Stimulated activated CD8-positive, alpha-beta memory T cell treated with anti-CD3 and anti-CD28 coated beads, Interleukin-4, amount 100 ng/mL, for 4 hours (primary cell): Measurements from ENCODE around the gene ATG4C.

ENCODE experiments used
- DNase-seq, 2 donors: peaks; one replicate each; pipeline ENCODE4 v3.0.0-alpha.2; 2020; ENCODE audit warnings: low read depth in 2 of 2, low spot score in 1 of 2

The ATG4C gene

DNA sequence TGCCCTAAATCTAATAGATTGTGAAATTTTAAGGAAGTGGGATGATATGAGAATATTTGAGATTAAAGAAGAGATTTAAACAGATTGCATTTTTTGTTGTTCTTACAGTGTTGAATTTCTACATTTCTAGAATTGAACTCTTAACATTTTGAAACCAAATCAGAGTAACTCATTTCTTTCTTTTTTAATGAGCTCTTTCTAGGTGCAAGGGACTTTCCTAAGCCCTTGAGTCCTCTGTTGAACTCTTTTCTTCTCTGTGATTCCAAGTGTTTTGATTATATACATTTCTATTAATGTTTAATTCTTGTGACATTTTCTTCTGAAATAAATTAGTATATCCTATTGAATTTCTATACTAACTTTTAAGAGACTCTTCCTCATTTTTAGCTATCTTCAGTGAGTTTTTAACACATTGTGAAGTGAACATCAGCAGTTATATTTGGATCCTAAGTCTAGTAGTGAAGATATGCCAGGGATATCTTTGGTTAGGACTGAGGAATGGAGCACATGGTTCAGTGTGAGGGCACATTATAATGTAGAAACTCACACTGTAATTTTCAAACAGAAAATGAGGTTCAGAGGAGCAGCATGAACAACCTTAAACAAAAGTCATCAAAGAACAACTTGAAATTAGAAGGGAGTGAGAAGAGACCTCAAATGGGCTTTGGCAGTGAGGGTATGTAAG lies 53.1 kb downstream of the ATG4C start:
- DNase-seq, result no peak

- DNase-seq, result no peak
Measured at GRCh38 chr1:62840555-62840954, 56.6 kb downstream of the ATG4C start.

GRCh38 chr1:62841587-62842169 lies 57.7 kb downstream of the ATG4C start:
- DNase-seq, result no peak

DNA sequence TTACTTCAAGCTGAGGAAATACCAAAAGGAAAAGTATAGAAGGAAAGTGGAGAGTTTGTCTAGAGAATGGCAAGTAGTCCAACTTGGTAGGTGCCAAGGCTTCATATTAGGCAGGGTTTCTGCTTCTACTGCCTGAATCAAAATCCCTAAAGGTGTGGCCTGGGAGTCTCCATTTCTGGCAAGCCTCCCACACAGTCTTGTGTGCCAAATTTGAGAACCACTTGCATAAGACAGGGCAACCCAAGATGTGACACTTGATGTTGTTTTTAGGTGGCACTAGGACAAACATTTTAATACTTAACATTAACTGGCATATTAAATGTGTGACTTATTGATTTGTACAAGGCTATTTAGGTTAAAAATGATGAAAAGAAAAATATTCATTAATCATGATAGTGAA lies 60.1 kb downstream of the ATG4C start:
- DNase-seq, result no peak

DNA sequence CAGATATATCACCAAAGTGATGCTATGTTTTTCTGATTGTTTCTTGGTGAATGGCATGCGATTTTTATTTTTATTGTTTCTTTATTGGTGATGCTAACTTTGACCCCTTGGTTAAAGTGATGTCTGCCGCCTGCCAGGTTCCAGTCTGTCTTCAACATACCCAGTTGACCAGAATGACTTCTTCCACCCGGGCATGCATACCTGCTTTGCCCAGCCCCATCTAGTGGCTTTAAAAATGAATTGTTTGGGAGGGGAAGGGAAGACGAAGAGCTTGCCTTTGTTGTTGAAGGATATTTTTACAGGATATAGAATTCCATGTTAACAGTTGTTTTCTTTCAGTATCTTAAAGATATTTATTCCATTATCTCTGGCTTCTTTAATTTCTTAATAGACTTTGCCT lies 65.1 kb downstream of the ATG4C start:
- no peak for DNase-seq

DNA sequence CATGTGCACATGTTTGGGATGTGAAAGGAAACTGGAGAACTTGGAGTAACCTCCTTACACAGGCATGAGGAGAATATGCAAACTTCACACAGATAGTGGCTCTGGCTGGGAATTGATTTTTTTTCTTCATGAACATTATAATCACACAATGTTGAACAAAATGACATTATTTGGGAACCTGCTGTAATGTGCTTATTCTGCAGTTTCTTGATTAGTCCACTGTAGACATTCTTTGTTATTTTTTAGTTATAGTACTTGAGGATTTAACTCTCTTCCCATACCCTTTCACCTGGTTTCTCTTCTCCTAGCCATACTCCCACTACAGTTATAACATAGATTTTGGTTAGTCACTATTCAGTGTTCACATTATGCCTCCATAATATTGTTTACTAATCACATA lies 68.3 kb downstream of the ATG4C start:
- DNase-seq, result no peak

GRCh38 chr1:62856960-62857359 lies 73.0 kb downstream of the ATG4C start:
- no peak for DNase-seq

- DNase-seq, result no peak
Measured at GRCh38 chr1:62869217-62869754, 85.4 kb downstream of the ATG4C start.

GRCh38 chr1:62870148-62870547 lies 86.2 kb downstream of the ATG4C start:
- DNase-seq, result no peak

- DNase-seq, result no peak
Measured at GRCh38 chr1:62875676-62876075, 91.7 kb downstream of the ATG4C start.

GRCh38 chr1:62876535-62876934 lies 92.6 kb downstream of the ATG4C start:
- DNase-seq, result no peak

DNA sequence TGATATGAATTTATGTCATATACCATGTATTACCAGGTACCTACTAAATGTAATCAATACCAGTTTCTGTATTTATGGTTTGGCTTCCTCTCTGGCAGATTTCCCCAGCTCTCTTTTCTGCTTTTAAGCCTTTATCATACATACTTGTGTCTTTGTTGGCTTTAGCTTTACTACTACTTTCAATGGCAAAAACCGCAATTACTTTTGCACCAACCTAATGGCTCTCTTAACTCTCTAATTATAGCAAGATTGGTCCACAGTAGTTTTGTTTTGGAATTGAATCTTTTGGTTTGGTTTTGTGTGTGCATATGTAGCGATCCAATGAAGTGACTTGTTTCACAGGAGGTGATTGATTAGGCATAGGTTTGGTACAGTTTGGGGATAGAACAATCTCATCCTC lies 93.6 kb downstream of the ATG4C start:
- DNase-seq, result no peak

- DNase-seq, result no peak
Measured at GRCh38 chr1:62879962-62880361, 96.0 kb downstream of the ATG4C start.

- no peak for DNase-seq
Measured at GRCh38 chr1:62882201-62883104, 98.5 kb downstream of the ATG4C start.

GRCh38 chr1:62884156-62884740 lies 100.3 kb downstream of the ATG4C start:
- no peak for DNase-seq

DNA sequence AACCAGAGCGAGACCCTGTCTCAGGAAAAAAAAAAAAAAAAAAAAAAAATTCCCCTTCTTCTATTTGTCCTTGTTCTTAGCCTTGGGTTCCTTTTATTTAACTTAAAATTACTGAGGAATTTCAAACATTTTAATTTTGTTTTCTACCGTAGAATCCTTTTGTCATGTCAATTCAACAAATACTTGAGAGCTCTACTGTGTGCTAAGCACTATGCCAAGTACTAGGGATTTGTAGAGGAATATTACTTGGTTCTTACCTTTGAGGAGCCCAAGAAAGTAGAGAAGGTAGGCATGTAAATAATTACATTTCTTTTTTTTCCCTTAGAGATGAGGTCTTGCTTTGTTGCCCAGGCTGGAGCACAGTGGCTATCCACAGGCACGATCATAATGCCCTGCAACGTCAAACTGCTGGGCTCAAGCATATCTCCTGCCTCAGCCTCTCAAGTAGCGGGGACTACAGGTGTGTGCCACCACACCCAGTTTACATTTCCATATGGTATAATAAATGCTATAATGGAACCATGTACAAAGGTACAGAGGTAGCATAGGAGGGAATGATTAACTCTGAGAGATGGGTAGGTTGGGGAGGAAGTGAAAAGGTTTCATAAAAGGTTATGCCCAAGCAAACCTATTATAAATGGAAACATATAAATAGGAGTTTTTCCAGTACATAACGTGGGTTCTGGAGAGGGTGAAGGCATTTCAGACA lies 104.0 kb downstream of the ATG4C start:
- DNase-seq, result no peak

GRCh38 chr1:62891956-62892562 lies 108.1 kb downstream of the ATG4C start:
- DNase-seq, result no peak

GRCh38 chr1:62897788-62898187 lies 113.9 kb downstream of the ATG4C start:
- no peak for DNase-seq

GRCh38 chr1:62900566-62900965 lies 116.6 kb downstream of the ATG4C start:
- no peak for DNase-seq

GRCh38 chr1:62901650-62902049 lies 117.7 kb downstream of the ATG4C start:
- no peak for DNase-seq
